H4 (cell line): ENCODE measurements around the gene KLRD1. TPM values are rescaled to one million over a fixed set of nuclear protein-coding genes. Genes with fewer than 3 reads are reported as not detected.
A peak's percentile ranks its signal among the peaks of the same experiment; 100 is the strongest.
"Not testable (repeated sequence)": the region's sequence is repeated elsewhere in the genome, so short reads cannot be mapped to it uniquely, and the experiment has no call there.

ENCODE experiments used
- DNase-seq: peaks from one replicate; pipeline ENCODE4 v3.0.0-alpha.2; 2015; ENCODE audit warnings: low spot score
- total RNA-seq: library from RNA; depleted of rRNA; stranded (reverse); fragments of >200 nt; shearing (Covaris generic); gene quantifications from 2 replicates; pipeline ENCODE4 v1.2.3, GENCODE V29; 2014

KLRD1 gene
- total RNA-seq, 1 experiment from 2014 or later, result 0.77 TPM

GRCh38 chr12:10338470-10338869 is 30.8 kb downstream of the KLRD1 start:
- not testable (repeated sequence) for DNase-seq

GRCh38 chr12:10339053-10339840 is 31.6 kb downstream of the KLRD1 start:
- peak; percentile 13 for DNase-seq

- not testable (repeated sequence) for DNase-seq
Measured at GRCh38 chr12:10340946-10341345, 33.3 kb downstream of the KLRD1 start.

- DNase-seq, result peak; percentile 41
Measured at GRCh38 chr12:10341892-10342509, 34.3 kb downstream of the KLRD1 start.

GRCh38 chr12:10351457-10351856 is 43.8 kb downstream of the KLRD1 start:
- DNase-seq, result not testable (repeated sequence)

GRCh38 chr12:10354071-10354470 is 46.4 kb downstream of the KLRD1 start:
- no peak for DNase-seq

- DNase-seq, result peak; percentile 48
Measured at GRCh38 chr12:10354502-10354901, 46.8 kb downstream of the KLRD1 start.

- DNase-seq, result no peak
Measured at GRCh38 chr12:10358131-10358530, 50.5 kb downstream of the KLRD1 start.

- no peak for DNase-seq
Measured at GRCh38 chr12:10358969-10359368, 51.3 kb downstream of the KLRD1 start.

GRCh38 chr12:10361084-10361483 is 53.4 kb downstream of the KLRD1 start:
- DNase-seq, result peak; percentile 76

- peak; percentile 82 for DNase-seq
Measured at GRCh38 chr12:10361622-10362021, 54.0 kb downstream of the KLRD1 start.

- no peak for DNase-seq
Measured at GRCh38 chr12:10362325-10362724, 54.7 kb downstream of the KLRD1 start.

GRCh38 chr12:10362828-10363657 is 55.4 kb downstream of the KLRD1 start:
- DNase-seq, result peak; percentile 71

- no peak for DNase-seq
Measured at GRCh38 chr12:10363658-10363913, 55.9 kb downstream of the KLRD1 start.

GRCh38 chr12:10363914-10364814 is 56.5 kb downstream of the KLRD1 start:
- peak; percentile 65 for DNase-seq

- DNase-seq, result peak; percentile 94
Measured at GRCh38 chr12:10364815-10365622, 57.3 kb downstream of the KLRD1 start.

GRCh38 chr12:10365696-10366405 is 58.2 kb downstream of the KLRD1 start:
- peak; percentile 82 for DNase-seq

GRCh38 chr12:10366875-10367274 is 59.2 kb downstream of the KLRD1 start:
- no peak for DNase-seq

- not testable (repeated sequence) for DNase-seq
Measured at GRCh38 chr12:10367714-10368113, 60.0 kb downstream of the KLRD1 start.
